CD4-positive, alpha-beta T cell treated with Interleukin-15 for 1 hour (primary cell): ENCODE data around the gene AP3S1.

Experiments
- DNase-seq: peaks from one replicate; pipeline ENCODE4 v3.0.0-alpha.2; 2020

The AP3S1 gene

GRCh38 chr5:115941051-115941675, 99.4 kb downstream of the AP3S1 start:
- DNase-seq, result no peak

- DNase-seq, result no peak
These were observed 102.8 kb downstream of the AP3S1 start for GRCh38 chr5:115944501-115944900.

GRCh38 chr5:115946655-115947054, 104.9 kb downstream of the AP3S1 start:
- no peak for DNase-seq

- no peak for DNase-seq
These were observed 105.5 kb downstream of the AP3S1 start for GRCh38 chr5:115947260-115947659.

GRCh38 chr5:115948091-115948534, 106.4 kb downstream of the AP3S1 start:
- no peak for DNase-seq

- no peak for DNase-seq
These were observed 107.4 kb downstream of the AP3S1 start for GRCh38 chr5:115949096-115949495.

GRCh38 chr5:115952588-115952987, 110.9 kb downstream of the AP3S1 start:
- no peak for DNase-seq

- DNase-seq, result no peak
These were observed 112.4 kb downstream of the AP3S1 start for GRCh38 chr5:115954144-115954543.

- DNase-seq, result no peak
These were observed 115.2 kb downstream of the AP3S1 start for GRCh38 chr5:115956957-115957356.

- DNase-seq, result no peak
These were observed 119.9 kb downstream of the AP3S1 start for GRCh38 chr5:115961381-115962238.

- DNase-seq, result no peak
These were observed 120.5 kb downstream of the AP3S1 start, which contains the start of gene LVRN for GRCh38 chr5:115962239-115962564. LVRN (plus strand) TSS chr5:115962475; CDS start chr5:115962618, 143 bp downstream.

- DNase-seq, result no peak
These were observed 121.0 kb downstream of the AP3S1 start for GRCh38 chr5:115962565-115963402.

GRCh38 chr5:115963566-115963965, 121.8 kb downstream of the AP3S1 start:
- no peak for DNase-seq
